Muscle of back (tissue), 11 donors: ENCODE data around the gene HUS1. TPM values are rescaled to one million over a fixed set of nuclear protein-coding genes. Genes with fewer than 3 reads are reported as not detected.
"Not testable (repeated sequence)": the region's sequence is repeated elsewhere in the genome, so short reads cannot be mapped to it uniquely, and the experiment has no call there.

Source experiments
- DNase-seq, 3 donors: peaks; one replicate each; pipeline versions ENCODE4 v3.0.0 to v3.0.0-alpha.2; 2013
- polyA plus RNA-seq, 10 donors: library from polyadenylated mRNA; unstranded; fragments of 120-200 nt; gene quantifications; one replicate each; pipeline ENCODE4 v1.2.1, GENCODE V29; 2013; ENCODE audit not compliant: insufficient read length in 10 of 10

HUS1 gene
- polyA plus RNA-seq, 10 donors: 13.0 to 23.1 (median 17.5) TPM

DNA sequence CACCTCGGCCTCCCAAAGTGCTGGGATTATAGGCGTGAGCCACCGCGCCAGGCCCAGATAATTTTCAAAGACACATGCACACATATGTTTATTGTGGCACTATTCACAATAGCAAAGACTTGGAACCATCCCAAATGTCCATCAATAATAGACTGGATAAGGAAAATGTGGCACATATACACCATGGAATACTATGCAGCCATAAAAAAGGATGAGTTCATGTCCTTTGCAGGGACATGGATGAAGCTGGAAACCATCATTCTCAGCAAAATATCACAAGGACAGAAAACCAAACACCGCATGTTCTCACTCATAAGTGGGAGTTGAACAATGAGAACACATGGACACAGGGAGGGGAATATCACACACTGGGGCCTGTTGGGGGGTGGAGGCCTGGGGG lies 1.2 kb upstream of the HUS1 start:
- DNase-seq: not testable (repeated sequence)

DNA sequence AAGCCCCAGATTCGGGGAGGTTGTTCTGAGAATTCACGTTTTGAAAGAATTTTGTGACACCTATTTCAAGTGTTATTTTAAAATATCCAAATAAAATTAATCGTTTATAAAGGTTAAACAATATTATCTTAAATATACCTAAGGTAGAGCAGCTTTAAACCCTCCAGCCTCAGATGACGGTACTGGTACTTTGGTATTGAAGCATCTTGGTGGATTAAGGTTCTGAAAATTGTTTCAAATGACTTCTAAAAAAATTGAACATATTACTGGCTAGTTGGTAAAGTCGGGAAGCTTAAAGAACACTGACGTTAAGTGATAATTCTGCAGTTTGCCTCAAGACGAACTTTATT lies 392 bp upstream of the HUS1 start:
- no peak for DNase-seq

DNA sequence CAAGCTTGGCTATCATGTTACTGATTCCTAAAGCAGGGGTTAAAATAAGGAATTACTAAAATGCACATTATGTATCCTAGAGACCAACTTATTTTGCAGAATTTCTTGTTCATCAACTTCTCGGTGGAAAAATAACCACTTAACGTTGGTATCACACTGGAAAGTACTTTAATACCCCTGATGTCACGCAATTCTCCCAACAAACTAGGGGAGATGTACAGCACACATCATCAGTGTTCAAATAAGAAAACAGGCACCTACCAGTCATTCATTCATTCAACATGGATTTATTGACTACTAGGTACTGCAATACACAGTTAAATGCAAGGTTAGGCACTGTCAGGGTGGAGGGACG lies 648 bp downstream of the HUS1 start:
- DNase-seq: no peak

DNA sequence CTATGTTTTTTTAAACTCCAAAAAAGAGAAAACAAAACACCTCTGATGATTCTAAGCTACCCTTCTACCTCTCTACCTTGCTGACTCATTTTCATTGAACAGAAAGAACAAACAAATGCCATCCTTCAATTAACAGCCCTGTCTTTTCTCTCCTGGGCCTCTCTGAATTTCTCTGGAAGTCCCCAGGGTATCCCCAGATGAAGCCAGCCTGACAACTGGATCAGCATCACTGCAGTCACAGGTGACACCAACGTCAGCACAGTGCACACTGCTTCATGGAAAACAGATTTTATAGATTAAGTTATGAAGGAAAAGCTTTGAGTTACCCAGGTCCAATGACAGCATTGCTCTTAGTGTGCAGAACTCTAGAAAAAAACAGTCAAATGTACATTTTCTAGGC lies 5.7 kb downstream of the HUS1 start:
- no peak for DNase-seq

DNA sequence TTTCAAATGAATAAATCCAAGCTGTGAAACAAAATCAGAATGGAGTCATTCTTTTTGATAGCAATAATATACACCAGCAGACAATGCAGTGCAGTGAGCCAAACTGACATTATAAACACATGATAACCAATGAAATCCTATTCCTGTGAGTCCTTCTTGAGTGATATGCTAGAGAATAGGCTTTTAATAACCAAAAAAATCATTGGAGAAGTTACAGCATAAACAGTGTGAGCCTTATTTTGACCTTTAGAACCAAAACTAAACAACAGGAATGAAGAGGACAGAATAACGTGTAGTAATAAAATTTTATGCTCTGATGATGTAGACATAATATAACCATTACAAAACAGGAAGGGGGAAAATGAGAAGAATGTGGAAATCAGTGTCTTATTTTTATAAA lies 8.7 kb downstream of the HUS1 start:
- peak in 1 of 3 donors; percentile 30 for DNase-seq

DNA sequence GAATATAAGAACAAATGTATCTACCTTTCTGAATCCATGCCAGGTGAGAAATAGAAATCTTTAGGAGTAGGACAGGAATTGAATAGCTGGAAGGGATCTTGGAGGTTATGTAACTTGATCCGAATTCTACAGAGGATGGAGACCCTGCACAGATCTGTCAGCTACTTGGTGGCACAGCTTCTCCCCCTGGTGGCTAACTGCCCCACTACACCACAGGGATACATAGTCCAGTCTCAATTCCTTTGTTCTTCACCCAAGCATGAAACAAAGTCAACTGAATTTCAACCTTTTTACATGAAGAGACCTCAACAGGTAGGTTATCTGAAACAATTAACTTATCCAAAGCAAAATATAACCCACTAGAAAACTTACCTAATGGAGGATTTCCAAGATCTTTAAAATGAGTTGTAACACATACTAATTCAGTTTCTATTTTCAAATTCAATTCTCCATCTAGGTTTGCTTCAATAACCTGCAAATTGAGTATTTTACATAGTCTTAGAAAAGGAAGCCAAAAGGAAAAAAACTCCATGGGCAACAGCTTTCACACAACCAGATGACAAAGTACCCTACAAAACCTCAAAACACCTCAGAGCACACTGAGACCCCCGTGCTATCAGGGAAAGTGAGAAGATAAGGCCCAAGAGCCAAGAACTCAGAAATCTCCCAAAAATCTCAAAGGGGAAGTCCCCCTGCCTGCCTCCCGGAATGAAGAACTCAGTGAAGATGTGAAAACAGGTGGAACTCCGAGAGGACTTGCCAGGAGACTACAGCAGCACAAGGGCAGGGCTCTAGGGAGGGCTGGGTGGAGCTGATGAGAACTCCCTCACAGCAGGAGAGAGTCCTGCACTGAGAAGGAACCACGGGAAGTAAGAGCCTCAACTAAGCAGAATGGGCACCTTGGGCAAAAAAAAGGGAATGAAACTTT lies 10.3 kb downstream of the HUS1 start:
- peak in 2 of 3 donors; percentile 52 to 65 for DNase-seq

DNA sequence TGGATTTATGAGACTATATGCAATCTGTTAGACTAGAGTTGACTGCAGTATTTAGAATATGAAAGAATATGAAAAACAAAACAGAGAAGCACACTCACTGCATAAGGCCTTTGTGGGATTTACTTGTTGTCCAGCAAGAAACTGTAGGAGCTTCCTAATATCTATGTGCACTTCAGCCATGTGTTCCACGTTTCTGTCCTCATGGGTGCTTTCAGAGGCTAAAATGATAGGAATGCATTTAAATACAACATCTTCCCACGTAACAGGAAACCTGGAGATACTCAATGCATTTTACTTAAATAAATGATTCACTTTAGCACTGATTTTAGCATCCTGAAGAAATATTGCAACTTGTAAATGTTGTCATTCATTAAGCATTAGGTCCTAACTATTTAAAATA lies 11.7 kb downstream of the HUS1 start:
- DNase-seq: no peak

DNA sequence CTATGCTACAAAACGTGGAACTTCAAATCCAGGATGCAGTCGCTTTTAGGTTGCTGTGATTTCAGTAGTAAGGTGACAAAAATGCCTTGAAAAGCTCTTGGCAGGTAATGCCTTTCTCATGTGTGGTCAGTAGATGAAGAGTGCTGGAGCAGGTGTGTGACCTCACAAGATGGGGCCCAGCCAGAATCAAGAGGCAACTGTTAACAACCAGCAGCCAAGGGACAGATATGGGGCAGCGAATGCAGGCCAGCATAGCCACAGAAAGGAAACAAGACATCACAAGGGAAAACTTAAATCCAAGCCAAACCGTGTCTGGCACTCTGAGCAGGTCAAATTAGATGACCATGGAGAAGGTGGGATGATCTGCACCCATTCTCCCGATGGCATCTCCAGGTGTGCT lies 12.3 kb downstream of the HUS1 start:
- no peak for DNase-seq

DNA sequence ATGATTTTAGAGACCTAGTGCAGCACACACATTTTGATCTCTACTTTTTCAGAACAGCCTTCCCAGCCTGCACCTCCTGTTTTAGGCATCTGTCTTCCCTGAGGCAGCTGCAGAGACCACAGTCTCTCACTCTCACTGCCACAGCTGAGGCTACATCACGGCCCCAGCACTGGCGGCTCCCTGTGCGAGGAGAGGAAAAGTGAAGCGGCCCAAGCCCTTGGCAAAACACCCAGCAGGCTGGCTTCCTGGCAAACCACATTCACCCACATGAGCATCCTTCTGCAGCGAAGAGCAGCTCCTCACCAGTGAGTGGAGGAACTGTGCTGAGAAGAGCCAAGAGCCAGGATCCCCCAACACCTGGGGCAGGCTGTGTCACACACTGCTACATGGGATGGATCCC lies 14.0 kb downstream of the HUS1 start:
- DNase-seq: no peak

DNA sequence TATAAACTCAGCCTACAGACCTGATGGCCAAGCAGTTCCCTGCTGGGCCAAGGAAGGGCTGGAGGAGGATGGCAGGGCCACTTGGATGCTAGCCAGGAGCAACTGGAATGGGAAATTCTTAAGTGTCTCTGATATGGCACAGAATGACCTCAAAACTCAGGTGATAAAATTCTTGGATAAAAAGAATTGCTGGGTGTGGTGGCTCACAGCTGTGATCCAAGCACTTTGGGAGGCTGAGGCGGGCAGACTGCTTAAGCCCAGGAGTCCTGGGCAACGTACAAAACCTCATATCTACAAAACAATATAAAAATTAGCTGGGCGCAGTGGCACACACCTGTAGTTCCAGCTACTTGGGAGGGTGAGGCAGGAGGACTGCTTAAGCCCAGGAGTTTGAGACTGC lies 17.2 kb downstream of the HUS1 start:
- DNase-seq: no peak

DNA sequence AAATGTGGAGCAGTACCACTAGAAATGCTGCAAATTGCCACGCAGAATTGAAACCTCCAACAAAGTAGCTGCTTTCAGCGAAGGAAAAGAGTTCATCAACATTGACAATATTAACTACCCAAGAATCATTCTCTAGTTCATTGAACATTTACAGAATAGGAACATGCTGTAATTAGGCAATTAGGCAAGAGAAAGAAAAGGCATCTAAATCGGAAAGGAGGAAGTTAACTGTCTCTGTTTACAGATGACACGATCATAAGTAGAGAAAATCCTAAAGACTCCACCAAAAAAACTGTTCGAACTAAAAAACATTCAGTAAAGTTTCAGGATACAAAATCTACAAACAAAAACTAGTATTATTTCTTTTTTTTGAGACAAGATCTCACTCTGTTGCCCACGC lies 22.3 kb downstream of the HUS1 start:
- no peak for DNase-seq

DNA sequence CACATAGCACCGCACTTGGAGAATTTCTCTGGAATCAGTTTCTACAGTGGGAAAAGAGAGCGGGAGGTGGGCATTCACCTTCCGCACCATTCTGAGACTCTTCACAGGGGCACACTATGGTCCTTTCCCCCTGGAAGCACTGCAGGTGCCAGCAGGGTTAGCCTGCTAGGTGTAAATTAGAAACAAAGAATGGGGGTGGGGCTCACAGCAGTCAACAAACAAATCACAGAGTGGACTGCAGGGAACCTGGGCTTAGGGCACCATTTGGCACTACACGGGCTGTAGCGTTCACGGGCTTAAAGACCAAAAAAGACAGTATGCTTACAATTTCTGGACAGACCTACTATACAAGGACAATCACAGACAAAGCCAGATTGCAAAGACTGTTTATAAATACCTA lies 23.2 kb downstream of the HUS1 start:
- no peak for DNase-seq

DNA sequence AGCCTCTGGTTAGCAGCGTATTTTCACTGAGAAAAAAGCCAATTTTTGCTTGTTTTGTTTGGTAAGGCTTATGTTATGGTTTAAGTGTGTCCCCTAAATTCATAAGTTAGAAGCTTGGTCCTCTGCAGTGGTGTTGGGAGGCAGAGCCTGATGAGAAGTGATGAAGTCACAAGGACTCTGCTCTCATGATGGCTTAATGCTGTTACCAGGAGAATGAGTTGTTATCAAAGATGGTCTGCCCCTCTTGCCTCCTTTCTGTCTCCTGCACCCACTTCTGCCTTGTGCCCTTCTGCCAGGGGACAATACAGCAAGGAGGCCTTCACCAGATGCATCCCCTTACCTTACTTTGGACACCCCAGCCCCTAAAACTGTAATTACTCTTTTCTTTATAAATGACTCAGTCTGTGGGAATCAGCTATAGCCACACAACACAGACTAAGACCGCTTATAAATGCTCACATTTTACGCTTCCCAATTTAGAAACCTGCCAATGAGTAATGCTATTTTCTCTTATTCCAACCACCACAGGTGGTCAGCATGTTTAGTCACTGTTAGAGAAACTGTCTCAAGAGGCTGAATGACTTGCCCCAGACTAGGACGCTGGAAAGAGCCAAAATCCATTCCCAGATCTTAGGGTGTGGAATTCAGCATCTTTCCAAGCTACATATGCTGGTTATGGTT lies 25.0 kb downstream of the HUS1 start:
- peak in 1 of 3 donors; percentile 21 for DNase-seq

DNA sequence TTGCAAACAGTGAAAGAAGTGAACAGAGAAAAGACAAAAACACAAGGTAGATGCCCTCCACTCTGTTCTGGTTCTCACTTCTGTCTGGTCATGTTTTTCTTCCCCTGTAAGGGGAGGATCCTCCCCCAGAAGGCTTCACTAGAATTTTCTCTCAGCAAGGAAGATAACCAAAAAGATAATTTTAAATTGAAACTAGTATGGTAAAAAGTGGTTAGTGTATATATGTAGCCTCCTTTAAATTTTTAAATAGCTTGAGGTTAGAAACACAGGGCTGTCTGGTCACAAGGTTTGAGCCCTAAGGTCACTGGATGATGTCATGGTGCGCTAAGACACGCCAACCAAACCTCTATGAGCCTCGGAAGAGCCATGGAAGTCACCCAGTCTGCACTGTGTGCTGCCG lies 25.6 kb downstream of the HUS1 start:
- no peak for DNase-seq

DNA sequence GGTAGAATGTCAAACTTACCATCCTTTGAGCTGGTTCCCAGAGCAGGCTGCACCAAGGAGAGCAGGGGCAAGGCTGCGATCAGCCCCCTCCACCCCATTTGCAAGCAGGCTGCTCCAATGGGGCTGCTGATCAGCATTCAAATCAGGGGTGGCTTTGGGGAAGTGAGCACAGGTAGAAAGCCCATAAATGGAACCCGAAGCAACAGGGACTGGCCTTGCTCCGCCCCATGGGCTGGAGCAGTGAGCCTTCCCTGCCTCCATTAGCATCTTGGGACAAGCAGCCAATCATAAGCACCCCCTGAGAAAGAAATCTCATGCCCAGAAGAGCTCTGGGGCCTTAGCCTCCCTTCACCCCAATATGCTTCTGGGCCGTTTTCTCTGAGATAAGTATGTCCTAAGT lies 27.2 kb downstream of the HUS1 start:
- DNase-seq: no peak

DNA sequence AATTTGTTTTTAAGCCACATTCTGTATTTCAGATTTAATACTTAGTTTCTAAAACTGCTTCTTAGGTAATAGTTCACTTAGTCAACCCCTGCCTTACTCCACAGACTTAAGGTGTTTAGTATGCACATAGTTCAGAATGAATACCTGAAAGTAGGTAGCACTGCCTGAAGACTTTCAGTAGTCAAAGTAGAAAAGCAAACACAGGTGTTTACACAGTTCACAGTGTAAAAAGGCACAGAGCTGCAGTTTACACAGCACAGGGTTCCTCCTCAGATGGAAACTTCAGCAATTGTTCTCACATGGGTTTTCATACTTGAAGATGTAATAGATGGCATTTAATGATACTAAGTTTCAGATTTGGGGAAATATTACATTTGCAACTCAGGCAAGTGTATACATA lies 28.0 kb downstream of the HUS1 start:
- DNase-seq: no peak

DNA sequence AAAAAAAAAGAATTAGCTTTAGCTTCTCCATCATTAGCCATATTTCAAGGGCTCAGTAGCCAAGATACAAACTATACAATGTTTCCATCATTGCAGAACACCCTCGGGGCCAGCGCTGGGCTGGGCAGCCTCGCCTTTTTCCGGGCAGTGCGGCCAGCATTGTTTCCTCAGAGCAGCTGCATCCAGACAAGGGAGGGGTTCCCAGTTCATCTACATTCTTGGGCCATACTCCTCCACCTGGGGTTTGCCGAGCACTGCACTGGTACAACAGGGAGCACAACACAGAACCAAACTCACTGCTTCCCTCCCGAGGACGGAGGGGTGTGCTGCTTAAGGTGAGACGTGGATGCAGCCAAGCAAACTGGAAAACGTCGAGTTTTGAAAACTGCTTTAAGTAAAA lies 28.7 kb downstream of the HUS1 start:
- peak in 2 of 3 donors; percentile 48 to 64 for DNase-seq

DNA sequence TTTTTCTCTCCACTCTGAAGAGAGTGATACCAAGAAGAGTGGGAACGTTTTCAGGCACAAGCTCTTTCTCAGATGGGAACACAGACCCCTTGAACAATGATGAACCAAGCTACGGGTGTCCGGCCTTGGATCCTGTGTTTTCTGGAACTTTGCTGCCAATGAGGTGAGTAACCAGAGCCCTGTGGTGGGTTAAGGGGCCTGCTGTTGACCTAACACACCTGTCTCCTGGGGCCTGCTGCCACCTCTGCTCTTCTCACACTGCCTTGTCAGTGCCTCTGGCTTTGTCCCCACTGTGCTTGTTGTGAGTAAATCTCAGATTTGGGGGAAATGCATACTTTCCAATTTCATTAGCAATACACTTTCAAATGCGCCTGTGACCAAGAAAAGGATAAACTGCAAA lies 29.7 kb downstream of the HUS1 start:
- no peak for DNase-seq

DNA sequence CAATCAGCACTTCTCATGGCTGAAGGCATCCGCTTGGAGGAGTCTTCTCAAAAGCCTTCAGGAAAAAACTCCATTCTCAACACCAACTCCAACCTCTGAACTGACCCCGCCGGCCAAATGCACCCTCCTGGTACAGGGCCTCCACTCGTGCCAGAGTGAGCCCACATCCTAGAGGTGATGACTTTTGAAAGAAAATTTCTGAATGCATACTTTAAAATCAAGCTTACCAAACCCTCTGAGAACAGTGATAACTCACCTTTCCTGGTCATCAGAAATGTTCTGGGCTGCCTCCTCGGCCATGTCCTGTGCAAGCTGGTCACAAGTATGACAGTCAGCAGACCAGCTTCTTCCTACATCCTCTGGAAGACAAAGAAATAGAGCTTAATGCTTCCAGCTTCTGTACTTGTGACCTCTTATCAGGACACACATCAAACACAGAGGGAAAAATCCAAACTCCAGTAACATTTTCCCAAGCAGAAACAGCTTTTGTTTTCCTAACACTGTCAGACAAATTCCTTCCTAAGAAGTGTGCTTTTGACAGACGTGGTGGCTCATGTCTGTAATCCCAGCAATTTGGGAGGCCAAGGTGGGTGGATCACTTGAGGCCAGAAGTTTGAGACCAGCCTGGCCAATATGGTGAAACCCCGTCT lies 31.1 kb downstream of the HUS1 start, which contains the start of gene PKD1L1:
Gene PKD1L1 (minus strand): TSS at position 326 of the 650 bp plus-strand sequence. CDS start 26 bp downstream, at position 300.
- DNase-seq: no peak

DNA sequence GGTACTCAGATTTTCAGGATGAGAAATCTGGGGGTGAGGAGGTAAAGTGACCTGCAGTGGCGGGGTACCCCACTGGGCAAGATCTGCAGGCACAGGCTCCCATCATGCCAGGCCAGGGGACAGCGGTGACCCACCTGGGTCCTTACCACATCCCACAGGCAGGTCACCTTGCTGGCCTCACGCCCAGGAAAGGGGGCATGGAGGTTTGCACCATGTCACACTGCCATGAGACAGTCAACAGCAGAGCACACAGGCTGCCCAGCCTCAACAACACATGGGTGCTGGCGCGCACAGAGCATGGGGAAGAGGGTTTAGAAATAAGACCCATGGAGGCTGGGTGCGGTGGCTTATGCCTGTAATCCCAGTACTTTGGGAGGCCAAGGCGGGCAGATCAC lies 32.1 kb downstream of the HUS1 start:
- DNase-seq: no peak

DNA sequence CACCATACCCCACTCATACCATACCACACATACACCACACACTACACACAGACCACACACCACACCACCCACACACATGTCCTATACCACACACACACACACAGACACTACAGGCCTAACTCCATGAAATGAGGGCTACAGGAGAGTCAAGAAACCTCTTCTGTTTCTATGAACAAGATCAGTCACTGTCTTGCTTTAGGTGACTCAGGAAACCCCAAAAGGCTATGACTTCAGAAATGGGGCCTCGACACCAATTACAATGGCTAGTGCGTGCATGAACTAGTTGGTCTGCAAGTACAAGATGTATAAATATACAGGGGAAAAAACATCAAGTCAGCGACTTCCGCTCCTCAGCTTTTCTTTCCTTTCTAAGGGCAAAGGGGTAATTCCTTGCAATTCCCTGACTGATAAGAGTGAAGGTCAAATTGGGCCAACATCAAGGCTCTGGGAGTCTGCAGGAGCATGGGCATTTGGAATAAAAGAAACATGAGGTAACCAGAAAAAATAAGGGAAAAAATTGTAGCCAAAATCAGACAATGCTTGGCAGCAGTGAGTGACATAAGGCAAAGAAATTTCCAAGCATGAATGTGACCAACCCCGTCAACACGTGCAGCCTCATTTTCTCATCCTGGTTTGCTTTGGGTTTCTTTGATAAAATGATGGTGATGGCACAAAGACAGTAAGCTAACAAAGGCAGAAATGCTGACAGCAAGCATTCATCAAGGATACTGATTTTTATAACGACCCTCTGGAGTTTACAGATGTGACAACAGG lies 32.6 kb downstream of the HUS1 start:
- DNase-seq: no peak
